Motor neuron (in vitro differentiated cells): ENCODE measurements around the gene GABRR1. TPM values are rescaled to one million over a fixed set of nuclear protein-coding genes. Genes with fewer than 3 reads are reported as not detected.
A peak's percentile ranks its signal among the peaks of the same experiment; 100 is the strongest.
"Not testable (repeated sequence)": the region's sequence is repeated elsewhere in the genome, so short reads cannot be mapped to it uniquely, and the experiment has no call there.

Experiments used
- ATAC-seq, 8 experiments: fragments of 200-7000 bp; cut with Tn5 transposase; replicated peaks in 6 of 8; 2 replicates each; pipeline ENCODE4 v1.8.0; 2021; ENCODE audit warnings: mild to moderate bottlenecking in 8 of 8, moderate library complexity in 8 of 8
- H3K27ac ChIP-seq, 2 donors: fragments of 250-450 bp; sonication (Bioruptor Pico); 2 replicates each; pipeline ENCODE4 v1.9.0; 2021; ENCODE audit warnings: antibody characterized with exemption in 2 of 2, mild to moderate bottlenecking in 2 of 2, moderate library complexity in 1 of 2
- H3K4me1 ChIP-seq, 2 donors: fragments of 250-450 bp; sonication (Bioruptor Pico); replicated peaks in 1 of 2; 2 replicates each; pipeline ENCODE4 v1.6.1; 2021; ENCODE audit warnings: antibody characterized with exemption in 2 of 2, mild to moderate bottlenecking in 2 of 2, moderate library complexity in 1 of 2
- H3K4me3 ChIP-seq, 5 donors: fragments of 250-450 bp; sonication (Bioruptor Pico); 2 replicates each; pipeline ENCODE4 v1.9.0; 2021; ENCODE audit warnings: antibody characterized with exemption in 5 of 5, mild to moderate bottlenecking in 5 of 5, moderate library complexity in 4 of 5
- WGBS, 10 experiments: fragments of 450-650 bp; shearing (Covaris generic); methylation state at CpG; one replicate each; pipeline ENCODE4 v1.0.0; 2022; 5-methylcytosine and 5-hydroxymethylcytosine counted together
- in situ Hi-C, 9 experiments: fragments of 400-800 bp; cut with MboI; loops; one replicate each; pipeline ENCODE4 v1.15.0; 2021; ENCODE audit warnings: low sequenced_read_pairs in 9 of 9, low pct_unique_long_range_greater_than_20kb in 2 of 9; ENCODE audit not compliant: unreplicated experiment in 9 of 9
- total RNA-seq, 8 experiments: library from RNA; unstranded; fragments of 300-600 nt; gene quantifications; 2 replicates each; pipeline versions ENCODE4 v1.2.3 to v1.2.4, GENCODE V29; 2022

The GABRR1 gene
- total RNA-seq, 8 experiments from 2014 or later, result 0.21 to 3.2 (median 1.5) TPM; not detected in 3

DNA sequence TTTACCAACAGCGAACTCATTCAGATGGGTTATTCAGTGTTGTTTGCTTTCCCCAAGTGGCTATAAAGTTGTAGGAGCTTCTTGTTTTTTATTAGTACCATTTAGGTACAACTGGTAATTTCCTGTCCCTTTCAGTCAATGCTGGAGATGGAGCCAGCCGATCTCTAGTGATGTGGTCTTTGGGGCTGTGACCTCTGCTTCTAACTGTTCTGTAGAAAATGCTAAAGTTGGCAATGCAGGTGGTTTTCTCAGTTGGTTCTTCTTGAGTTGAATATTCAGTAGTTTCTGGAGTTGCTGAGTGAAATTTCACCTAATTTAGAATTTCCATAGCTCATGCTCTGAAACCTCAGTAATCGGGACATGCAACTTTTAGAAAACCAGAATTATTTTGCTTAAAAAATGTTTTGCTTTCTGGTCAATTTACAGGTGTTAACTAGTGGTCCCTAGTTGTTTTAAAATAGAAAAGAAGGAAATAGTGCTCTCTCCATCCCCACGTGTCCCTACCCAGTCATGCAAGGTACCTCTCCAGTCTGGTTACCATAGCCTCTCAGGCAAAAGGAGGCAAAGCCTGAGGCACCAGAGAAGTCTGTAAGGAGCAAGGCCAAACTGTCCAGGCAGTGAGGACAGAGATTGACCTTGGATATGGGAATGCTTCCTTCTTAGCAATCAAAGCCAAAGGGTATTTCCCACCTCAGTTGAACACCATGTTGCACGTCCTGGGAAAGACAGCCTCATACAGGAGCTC is 27.3 kb upstream of the GABRR1 start:
- 20 to 93% (median 73%) methylated on average over 1 to 5 of the region's 5 CpGs; no CpG with 5 or more reads in 1 of the 10 experiments for WGBS, 10 experiments
- in situ Hi-C loops, result loop anchor here in 4 of 9 experiments (10.0 to 25.0 kb wide), 4 partner anchors 120 to 270 kb away; no protein-coding TSS in a partner anchor

DNA sequence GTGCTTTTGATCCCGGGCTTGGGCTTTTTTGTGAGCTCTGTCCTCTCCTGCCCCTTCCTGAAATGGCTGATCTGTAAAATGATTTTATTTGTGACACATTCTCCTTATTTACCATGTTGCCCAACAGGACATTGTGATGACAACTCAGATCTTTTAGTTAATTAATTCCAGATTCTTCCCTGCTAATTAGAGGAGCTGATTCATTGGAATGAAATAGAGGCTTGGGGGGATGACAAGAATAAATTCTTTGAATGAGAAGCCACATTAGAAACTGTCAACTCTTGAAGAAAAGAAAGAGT is 26.1 kb upstream of the GABRR1 start:
- Histone ChIP-seq H3K4me3 (no peak overlapping the region), H3K27ac (no peak overlapping the region), H3K4me1 (peaks cover 9 to 12% of the 10 kb centered on the region in 2 donors)
- peak in 1 of 8 experiments; percentile 53 for ATAC-seq
- WGBS, 10 experiments, result 0 to 29% (median 20%) methylated on average over 1 of the region's 1 CpG; no CpG with 5 or more reads in 7 of the 10 experiments
- in situ Hi-C loops, result loop anchor here in 4 of 9 experiments (10.0 to 25.0 kb wide), 4 partner anchors 118 to 268 kb away; no protein-coding TSS in a partner anchor

More for the DNA sequence above, 27.3 kb upstream of the GABRR1 start:
- no peak overlapping the region for H3K27ac ChIP-seq
- H3K4me3 ChIP-seq, result no peak overlapping the region
- peaks cover 9 to 12% of the 10 kb centered on the region in 2 donors for H3K4me1 ChIP-seq
- no peak for ATAC-seq

DNA sequence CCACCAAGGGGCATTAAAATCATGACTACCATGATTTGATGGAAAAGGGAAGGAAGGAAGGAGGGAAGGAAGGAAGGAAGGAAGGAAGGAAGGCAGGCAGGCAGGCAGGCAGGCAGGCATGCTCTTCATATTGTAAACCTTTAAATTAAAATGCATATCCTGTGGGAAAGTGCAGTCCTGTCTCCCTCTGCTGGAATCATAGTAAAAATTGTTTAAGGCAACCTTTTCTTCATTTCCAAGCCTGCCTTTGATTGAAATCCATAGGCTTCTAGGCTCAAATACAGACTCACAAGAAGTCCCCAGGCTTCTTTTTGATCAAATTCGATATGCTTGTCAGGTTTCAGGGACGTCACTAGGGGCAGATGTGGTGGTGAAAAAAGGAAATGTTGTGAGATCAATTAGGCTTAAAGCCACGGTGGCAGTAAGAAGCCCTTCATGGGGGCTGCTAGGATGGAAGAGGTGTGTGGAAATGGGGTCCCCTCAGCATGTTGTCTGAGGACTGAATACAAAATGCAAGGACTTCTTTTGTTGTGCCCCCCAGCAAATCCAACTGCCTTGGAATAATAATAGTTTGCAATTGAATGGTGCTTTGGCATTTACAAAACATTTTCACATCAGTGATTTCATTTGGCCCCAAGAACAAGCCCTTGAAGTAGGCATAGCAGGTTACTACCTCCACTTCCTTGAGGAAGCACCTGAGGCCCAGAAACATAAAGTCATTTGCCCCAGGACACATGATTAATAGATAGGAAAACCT is 25.6 kb upstream of the GABRR1 start:
- Histone ChIP-seq H3K27ac (no peak overlapping the region), H3K4me1 (peaks cover 9 to 12% of the 10 kb centered on the region in 2 donors), H3K4me3 (no peak overlapping the region)
- in situ Hi-C loops, result loop anchor here in 4 of 9 experiments (10.0 to 25.0 kb wide), 4 partner anchors 118 to 268 kb away; no protein-coding TSS in a partner anchor
- ATAC-seq, result peak; percentile 61 to 89 (median 70)
- WGBS, 10 experiments, result 0 to 83% (median 10%) methylated on average over 1 to 3 of the region's 3 CpGs; no CpG with 5 or more reads in 4 of the 10 experiments

DNA sequence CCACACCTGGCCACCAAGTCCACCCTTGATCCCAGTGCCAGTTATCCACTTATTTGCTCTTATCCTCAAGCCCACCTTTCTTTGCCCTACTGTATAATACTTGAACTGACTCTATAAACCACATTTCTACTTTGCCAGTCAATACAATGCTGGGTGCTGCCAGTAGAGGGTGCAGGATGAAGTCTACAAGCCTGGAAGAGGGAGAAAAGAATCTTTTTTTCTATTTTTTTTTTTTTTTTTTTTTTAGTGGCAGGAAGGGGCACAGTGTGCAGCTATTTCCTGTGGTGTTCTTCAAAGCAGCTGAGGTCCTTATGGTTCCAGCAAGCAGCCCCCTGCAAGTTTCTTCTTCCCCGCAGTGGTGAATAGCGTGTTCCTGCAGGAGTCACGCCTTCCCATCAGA is 22.2 kb upstream of the GABRR1 start:
- Histone ChIP-seq H3K4me1 (peaks cover 9 to 12% of the 10 kb centered on the region in 2 donors), H3K27ac (no peak overlapping the region), H3K4me3 (no peak overlapping the region)
- peak in 1 of 8 experiments; percentile 39 for ATAC-seq
- in situ Hi-C loops, result loop anchor here in 2 of 9 experiments (25.0 kb wide), 1 partner anchor 252 kb away; no protein-coding TSS in a partner anchor
- whole genome bisulfite sequencing, 10 experiments, result 40 to 100% (median 93%) methylated on average over 1 to 3 of the region's 3 CpGs; no CpG with 5 or more reads in 3 of the 10 experiments

DNA sequence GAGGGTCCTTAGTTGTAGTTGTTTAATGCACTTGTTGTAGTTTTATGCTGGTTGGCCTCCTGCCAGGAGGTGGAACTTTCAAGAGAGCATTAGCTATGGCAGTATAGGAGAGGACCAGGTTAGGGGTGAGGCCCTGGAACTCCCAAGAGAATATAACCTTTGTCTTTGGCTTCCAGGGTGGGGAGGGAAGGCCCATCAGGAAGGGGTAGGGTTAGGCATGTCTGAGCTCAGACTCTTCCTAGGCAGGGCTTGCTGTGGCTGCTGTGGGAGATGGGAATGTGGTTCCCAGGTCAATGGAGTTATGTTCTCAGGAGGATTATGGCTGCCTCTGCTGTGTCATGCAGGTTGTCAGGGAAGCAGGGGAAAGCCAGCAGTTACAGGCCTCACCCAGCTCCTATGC is 20.0 kb upstream of the GABRR1 start:
- in situ Hi-C loops, result loop anchor here in 2 of 9 experiments (25.0 kb wide), 1 partner anchor 250 kb away; no protein-coding TSS in a partner anchor
- no peak overlapping the region for H3K27ac ChIP-seq
- H3K4me3 ChIP-seq, result no peak overlapping the region
- H3K4me1 ChIP-seq, result no peaks in the 10 kb centered on the region
- ATAC-seq, result no peak

DNA sequence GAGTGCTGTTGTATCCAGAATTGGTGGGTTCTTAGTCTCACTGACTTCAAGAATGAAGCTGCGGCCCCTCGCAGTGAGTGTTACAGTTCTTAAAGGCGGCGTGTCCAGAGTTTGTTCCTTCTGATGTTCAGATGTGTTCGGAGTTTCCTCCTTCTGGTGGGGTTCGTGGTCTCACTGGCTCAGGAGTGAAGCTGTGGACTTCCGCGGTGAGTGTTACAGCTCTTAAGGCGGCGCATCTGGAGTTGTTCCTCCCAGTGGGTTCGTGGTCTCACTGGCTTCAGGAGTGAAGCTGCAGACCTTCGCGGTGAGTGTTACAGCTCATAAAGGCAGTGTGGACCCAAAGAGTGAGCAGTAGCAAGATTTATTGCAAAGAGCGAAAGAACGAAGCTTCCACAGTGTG is 16.4 kb upstream of the GABRR1 start:
- H3K4me1 ChIP-seq, H3K4me3 ChIP-seq, ATAC-seq, H3K27ac ChIP-seq: not testable (repeated sequence)
- in situ Hi-C loops, result loop anchor here in 2 of 9 experiments (25.0 kb wide), 1 partner anchor 246 kb away; no protein-coding TSS in a partner anchor
- WGBS, 10 experiments, result 60 to 100% (median 87%) methylated on average over 1 to 7 of the region's 15 CpGs; no CpG with 5 or more reads in 3 of the 10 experiments

DNA sequence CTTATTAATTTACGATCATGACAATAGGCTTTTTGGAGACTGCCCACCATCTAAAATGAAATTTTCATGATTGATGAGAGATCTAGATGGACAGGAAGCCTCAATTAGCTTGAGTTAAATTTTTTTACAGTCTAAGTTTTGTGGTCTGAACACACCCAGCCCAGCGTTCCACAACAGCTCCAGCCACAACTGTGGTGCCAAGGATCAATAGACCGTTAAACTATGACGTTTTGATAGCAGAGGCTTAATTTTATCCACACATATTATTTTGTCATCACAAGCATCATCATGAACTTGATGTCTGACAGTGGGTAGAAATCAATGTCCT is 5.5 kb upstream of the GABRR1 start:
- 3 to 75% (median 49%) methylated on average over 1 to 4 of the region's 4 CpGs; no CpG with 5 or more reads in 1 of the 10 experiments for WGBS, 10 experiments
- Histone ChIP-seq H3K4me1 (peaks cover 11 to 24% of the 10 kb centered on the region in 2 donors), H3K27ac (no peak overlapping the region), H3K4me3 (no peak overlapping the region)
- peak in 4 of 8 experiments; percentile 44 to 82 (median 76) for ATAC-seq
- in situ Hi-C loops, result no loop called here

DNA sequence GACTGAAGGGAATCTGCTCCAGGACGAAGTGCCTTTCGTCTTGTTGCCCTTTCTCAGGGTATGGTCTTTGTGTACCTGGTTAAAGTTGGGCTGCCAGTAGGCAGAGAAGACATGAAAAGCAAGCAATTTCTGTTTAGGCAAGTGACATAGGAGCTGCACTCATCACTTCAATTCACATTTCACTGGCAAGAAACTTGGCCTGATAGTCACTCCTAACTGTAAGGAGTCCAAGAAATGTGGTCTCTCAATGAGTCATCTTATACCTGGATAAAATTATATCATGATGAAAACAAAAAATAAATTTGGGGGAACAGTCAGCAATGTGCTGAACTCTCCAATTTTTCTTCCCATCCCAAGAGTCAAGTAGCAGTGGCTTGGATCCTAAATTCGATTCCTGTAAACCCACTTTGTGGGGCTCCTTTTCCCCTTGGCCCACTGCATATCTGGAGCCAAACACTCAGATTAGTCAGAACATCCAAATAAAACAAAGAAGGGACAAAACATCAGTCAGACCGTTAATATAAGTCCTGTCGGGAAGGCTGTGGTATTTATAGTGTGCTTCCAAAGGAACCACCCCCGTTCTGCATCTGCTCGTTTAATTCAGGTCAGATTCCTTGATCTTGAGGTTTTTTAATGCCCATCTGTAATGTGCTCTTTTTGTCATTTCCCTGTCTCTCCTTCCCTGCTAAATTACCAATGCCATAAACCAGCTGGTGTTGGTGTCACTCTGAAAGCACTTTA is 5.0 kb upstream of the GABRR1 start:
- ATAC-seq, result peak in 7 of 8 experiments; percentile 46 to 92 (median 89)
- 0 to 50% (median 9%) methylated on average over 1 to 7 of the region's 7 CpGs; no CpG with 5 or more reads in 2 of the 10 experiments for WGBS, 10 experiments
- Histone ChIP-seq H3K4me3 (no peak overlapping the region), H3K27ac (peak overlapping the region in 1 of 2 donors; percentile 21), H3K4me1 (peaks cover 11 to 29% of the 10 kb centered on the region in 2 donors)
- in situ Hi-C loops, result no loop called here

DNA sequence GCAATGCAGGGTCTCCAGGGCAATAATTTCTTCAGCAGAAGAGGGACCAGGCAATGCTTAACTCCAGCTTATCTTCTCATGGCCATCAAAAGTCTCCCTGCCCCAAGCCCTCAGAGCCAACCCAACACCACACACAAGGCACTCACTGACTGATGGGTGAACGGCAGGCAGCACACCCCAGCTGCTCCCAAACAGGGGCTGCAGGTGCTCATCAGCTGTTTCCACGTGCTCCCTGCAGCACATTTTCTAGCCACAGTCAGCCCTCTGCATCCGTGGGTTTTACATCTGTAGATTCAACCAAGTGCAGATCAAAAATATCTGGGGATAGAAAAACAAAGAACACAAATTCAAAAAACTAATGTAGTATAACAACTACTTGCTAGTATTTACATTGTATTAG is 4.0 kb upstream of the GABRR1 start:
- WGBS, 10 experiments, result 20 to 100% (median 62%) methylated on average over 1 to 3 of the region's 3 CpGs; no CpG with 5 or more reads in 4 of the 10 experiments
- no peak for ATAC-seq

DNA sequence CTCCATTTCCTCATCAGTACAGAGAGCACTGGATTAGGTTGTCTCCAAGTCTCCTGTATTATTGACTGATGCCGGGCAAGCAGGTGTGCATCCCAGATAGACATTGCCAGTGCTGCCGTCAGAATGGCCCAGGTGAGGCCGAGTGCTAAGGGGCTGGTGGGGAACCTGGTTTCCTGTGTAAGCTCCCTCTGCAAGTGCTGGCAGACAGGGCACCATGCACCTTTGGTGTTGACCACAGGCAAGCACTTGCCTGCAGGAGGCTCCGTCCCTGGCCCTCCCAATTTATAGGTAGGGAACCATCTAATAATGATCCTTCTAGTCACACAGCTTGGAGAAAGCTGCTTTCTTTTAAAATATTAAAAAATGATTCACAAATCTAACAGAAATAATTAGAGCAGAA is 747 bp downstream of the GABRR1 start:
- Histone ChIP-seq H3K4me3 (no peak overlapping the region), H3K4me1 (peaks cover 3 to 25% of the 10 kb centered on the region in 2 donors), H3K27ac (no peak overlapping the region)
- ATAC-seq, result no peak
- in situ Hi-C loops, result no loop called here
- WGBS, 10 experiments, result 33 to 95% (median 61%) methylated on average over 1 to 4 of the region's 4 CpGs; no CpG with 5 or more reads in 2 of the 10 experiments

More for the DNA sequence above, 4.0 kb upstream of the GABRR1 start:
- no peak overlapping the region for H3K27ac ChIP-seq
- H3K4me3 ChIP-seq, result no peak overlapping the region
- peaks cover 11 to 37% of the 10 kb centered on the region in 2 donors for H3K4me1 ChIP-seq
- in situ Hi-C loops, result no loop called here

DNA sequence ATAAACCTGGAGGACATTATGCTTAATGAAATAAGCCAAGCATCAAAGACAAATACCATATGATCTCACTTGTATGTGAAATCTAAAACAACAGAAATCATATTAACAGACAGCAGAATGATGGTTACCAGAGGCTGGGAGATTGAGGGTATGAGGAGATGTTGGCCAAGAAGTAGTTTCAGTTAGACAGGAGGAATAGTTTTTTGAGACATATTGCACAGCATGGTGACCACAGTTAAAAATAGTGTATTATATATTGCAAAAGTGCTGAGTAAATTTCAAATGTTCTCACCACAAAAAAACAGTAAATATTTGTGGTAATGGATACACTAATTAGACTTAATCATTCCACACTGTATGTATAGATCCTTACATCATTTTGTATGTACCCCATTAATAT is 1.8 kb downstream of the GABRR1 start:
- in situ Hi-C loops, result no loop called here
- ATAC-seq, result no peak
- Histone ChIP-seq H3K4me3 (no peak overlapping the region), H3K4me1 (peaks cover 0 to 20% of the 10 kb centered on the region in 2 donors), H3K27ac (no peak overlapping the region)

DNA sequence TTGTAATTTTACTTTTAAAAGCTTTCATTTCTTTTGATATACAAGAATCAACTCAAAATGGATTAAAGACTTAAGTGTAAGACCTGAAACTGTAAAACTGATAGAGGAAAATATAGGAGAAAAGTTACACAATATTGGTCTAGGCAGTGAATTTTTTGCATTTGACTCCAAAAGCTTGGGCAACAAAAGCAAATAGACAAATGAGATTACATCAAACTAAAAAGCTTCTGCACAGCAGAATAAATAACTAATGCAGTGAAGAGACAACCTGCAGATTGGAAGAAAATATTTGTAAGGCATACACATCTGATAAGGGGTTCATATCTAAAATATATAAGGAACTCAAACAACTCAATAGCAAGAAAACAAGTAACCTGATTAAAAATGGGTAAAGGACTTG is 3.0 kb downstream of the GABRR1 start:
- in situ Hi-C loops, result no loop called here
- H3K4me3 ChIP-seq, result no peak overlapping the region
- no peak for ATAC-seq
- H3K27ac ChIP-seq, result no peak overlapping the region
- peaks cover 6 to 26% of the 10 kb centered on the region in 2 donors for H3K4me1 ChIP-seq
